ENCODE measurements around the gene LRRC37B.
"Not testable (repeated sequence)": the region's sequence is repeated elsewhere in the genome, so short reads cannot be mapped to it uniquely, and the experiment has no call there.

GRCh38 chr17:32092062-32092461 is 84.9 kb downstream of the LRRC37B start:
- not testable (repeated sequence) for TF ChIP-seq CTCF (IDR thresholded peaks at IDR 0.05; ENCODE audit: low read depth, low read length, poor library complexity, severe bottlenecking); EZH2phosphoT487 (IDR thresholded peaks at IDR 0.05; ENCODE audit: borderline replicate concordance, low read length)

Measured in DOHH2 (cell line).